HFFc6 (cell line): ENCODE results near the gene TSHZ1. TPM values are rescaled to one million over a fixed set of nuclear protein-coding genes. Genes with fewer than 3 reads are reported as not detected.

Experiments used
- DNase-seq: peaks from one replicate; pipeline ENCODE4 v3.0.0-alpha.2; 2018
- H3K27ac Mint-ChIP-seq: 2 replicates; pipeline ENCODE4 v1.8.0; 2020; ENCODE audit warnings: mild to moderate bottlenecking, mixed read lengths
- H3K27me3 Mint-ChIP-seq: 2 replicates; pipeline ENCODE4 v1.8.0; 2021; ENCODE audit warnings: mild to moderate bottlenecking, moderate library complexity, mixed read lengths; ENCODE audit not compliant: insufficient read depth
- H3K36me3 Mint-ChIP-seq: 2 replicates; pipeline ENCODE4 v1.8.0; 2021; ENCODE audit warnings: low read depth, mixed read lengths
- H3K4me1 Mint-ChIP-seq: 2 replicates; pipeline ENCODE4 v1.8.0; 2020; ENCODE audit warnings: low read depth, mixed read lengths
- H3K4me3 Mint-ChIP-seq: 2 replicates; pipeline ENCODE4 v1.8.0; 2020; ENCODE audit warnings: mild to moderate bottlenecking, moderate library complexity, mixed read lengths
- H3K9me3 Mint-ChIP-seq: 2 replicates; pipeline ENCODE4 v1.8.0; 2020; ENCODE audit warnings: mild to moderate bottlenecking, mixed read lengths
- CTCF ChIP-seq: fragments of 200-600 bp; sonication (generic); IDR thresholded peaks from 2 replicates; pipeline ENCODE4 v1.5.0; 2021; ENCODE audit warnings: antibody characterized with exemption, mild to moderate bottlenecking
- total RNA-seq, 6 experiments: library from RNA; stranded (reverse); fragmentation: NEBNext Ultra II Directional; extraction: Animal tissue kit (Norgen Biotek cat#: 25700); gene quantifications; 2 replicates in 1 of 6; 3 replicates in 5 of 6; pipeline ENCODE4 v1.2.3, GENCODE V29; 2021

Gene TSHZ1
- total RNA-seq, 6 experiments from 2014 or later = 18.6 to 25.0 (median 23.3) TPM

GRCh38 chr18:75335511-75335910, 124.9 kb downstream of the TSHZ1 start:
- Mint-ChIP-seq H3K4me1 (no peaks in the 10 kb centered on the region), H3K9me3 (no peaks in the 10 kb centered on the region), H3K4me3 (no peak overlapping the region), H3K27me3 (peaks cover 1% of the 10 kb centered on the region), H3K36me3 (no peaks in the 10 kb centered on the region), H3K27ac (no peak overlapping the region)
- TF ChIP-seq CTCF = no peak
- no peak for DNase-seq

GRCh38 chr18:75336767-75337166, 126.2 kb downstream of the TSHZ1 start:
- Mint-ChIP-seq H3K9me3 (no peaks in the 10 kb centered on the region), H3K27me3 (peaks cover 1% of the 10 kb centered on the region), H3K4me1 (no peaks in the 10 kb centered on the region), H3K36me3 (no peaks in the 10 kb centered on the region), H3K4me3 (no peak overlapping the region), H3K27ac (no peak overlapping the region)
- no peak for DNase-seq
- no peak for TF ChIP-seq CTCF

- H3K4me3 Mint-ChIP-seq = no peak overlapping the region
These were observed 126.8 kb downstream of the TSHZ1 start for GRCh38 chr18:75337348-75337747.

GRCh38 chr18:75338631-75339030, 128.0 kb downstream of the TSHZ1 start:
- Mint-ChIP-seq H3K9me3 (no peaks in the 10 kb centered on the region), H3K4me1 (no peaks in the 10 kb centered on the region), H3K36me3 (no peaks in the 10 kb centered on the region), H3K27me3 (peaks cover 1% of the 10 kb centered on the region), H3K4me3 (no peak overlapping the region), H3K27ac (no peak overlapping the region)
- no peak for DNase-seq
- TF ChIP-seq CTCF = no peak

More at GRCh38 chr18:75337348-75337747, 126.8 kb downstream of the TSHZ1 start:
- H3K36me3 Mint-ChIP-seq = no peaks in the 10 kb centered on the region
- no peaks in the 10 kb centered on the region for H3K4me1 Mint-ChIP-seq
- no peaks in the 10 kb centered on the region for H3K9me3 Mint-ChIP-seq
- peaks cover 1% of the 10 kb centered on the region for H3K27me3 Mint-ChIP-seq
- H3K27ac Mint-ChIP-seq = no peak overlapping the region
- no peak for TF ChIP-seq CTCF
- DNase-seq = no peak

Other genes starting within 250 kb of the TSHZ1 start
- 10 to 100 TPM; 37.9 to 47.5 (median 41.8) TPM for gene PTGR3, start 1.7 kb upstream of the TSHZ1 start, total RNA-seq
- gene SMIM21, start 216.9 kb downstream of the TSHZ1 start, total RNA-seq = not detected